Fibroblast of lung (primary cell): ENCODE measurements around the gene MLLT10. TPM values are rescaled to one million over a fixed set of nuclear protein-coding genes. Genes with fewer than 3 reads are reported as not detected.
A peak's percentile ranks its signal among the peaks of the same experiment; 100 is the strongest.

Experiments used
- DNase-seq, 2 donors: peaks; one replicate each; pipeline versions ENCODE4 v3.0.0 to v3.0.0-alpha.2; 2010; ENCODE audit warnings: low read depth in 2 of 2
- H2AFZ ChIP-seq: 2 replicates; pipeline ENCODE4 v1.5.1; 2012; ENCODE audit warnings: low read length, control low read depth, inconsistent platforms
- H3K27ac ChIP-seq: 2 replicates; pipeline ENCODE4 v1.5.1; 2011; ENCODE audit warnings: low read length, control low read depth; ENCODE audit not compliant: insufficient read depth
- H3K27me3 ChIP-seq: 2 replicates; pipeline ENCODE4 v1.5.1; 2011; ENCODE audit warnings: mild to moderate bottlenecking, low read length; ENCODE audit not compliant: control insufficient read depth, insufficient read depth
- H3K36me3 ChIP-seq: 2 replicates; pipeline ENCODE4 v1.5.1; 2011; ENCODE audit warnings: low read length; ENCODE audit not compliant: control insufficient read depth, insufficient read depth
- H3K4me1 ChIP-seq: 2 replicates; pipeline ENCODE4 v1.5.1; 2011; ENCODE audit warnings: low read length; ENCODE audit not compliant: control insufficient read depth, insufficient read depth; ENCODE audit errors: extremely low read depth
- H3K4me2 ChIP-seq: 2 replicates; pipeline ENCODE4 v1.5.1; 2011; ENCODE audit warnings: low read length, control low read depth; ENCODE audit not compliant: insufficient read depth; ENCODE audit errors: extremely low read depth
- H3K4me3 ChIP-seq, 4 experiments: fragments of 200-600 bp in 1 of 4; sonication (generic) in 1 of 4; replicated peaks in 1 of 4; 2 replicates each; pipeline ENCODE4 v1.5.1; 2011 to 2016; ENCODE audit warnings: low read length in 4 of 4, low read depth in 3 of 4, mild to moderate bottlenecking in 3 of 4, control low read depth in 2 of 4, inconsistent platforms in 1 of 4, mixed read lengths in 1 of 4; ENCODE audit not compliant: insufficient read depth in 1 of 4; ENCODE audit errors: control extremely low read depth in 1 of 4
- H3K79me2 ChIP-seq: 2 replicates; pipeline ENCODE4 v1.5.1; 2012; ENCODE audit warnings: mild to moderate bottlenecking, low read length, inconsistent platforms; ENCODE audit not compliant: control insufficient read depth, insufficient read depth
- H3K9ac ChIP-seq: 2 replicates; pipeline ENCODE4 v1.5.1; 2011; ENCODE audit warnings: mild to moderate bottlenecking, low read length, control low read depth; ENCODE audit not compliant: insufficient read depth
- H3K9me3 ChIP-seq: 2 replicates; pipeline ENCODE4 v1.5.1; 2012; ENCODE audit warnings: low read depth, low read length; ENCODE audit not compliant: control insufficient read depth, insufficient read depth
- H4K20me1 ChIP-seq: 2 replicates; pipeline ENCODE4 v1.5.1; 2011; ENCODE audit warnings: low read length; ENCODE audit not compliant: control insufficient read depth, insufficient read depth; ENCODE audit errors: extremely low read depth
- EZH2 ChIP-seq: IDR thresholded peaks from 2 replicates; pipeline ENCODE4 v1.5.1; 2012; ENCODE audit warnings: low read length, control low read depth, mild to moderate bottlenecking; ENCODE audit errors: missing control alignments
- polyA plus RNA-seq, 2 donors: library from polyadenylated mRNA; depleted of rRNA in 1 of 2; stranded (reverse) in 1 of 2; unstranded in 1 of 2; fragments of >200 nt; gene quantifications; 2 replicates each; pipeline ENCODE4 v1.2.1, GENCODE V29; 2011 to 2012; ENCODE audit warnings: missing spikeins in 1 of 2
- total RNA-seq: library from RNA; depleted of rRNA; stranded (reverse); fragments of >200 nt; gene quantifications from 2 replicates; pipeline ENCODE4 v1.2.1, GENCODE V29; 2014
- TF ChIP-seq, protein P1 (sequence below), 2 donors: IDR thresholded peaks in 1 of 2; conservative IDR thresholded peaks in 1 of 2; 1 replicate in 1 of 2; 2 replicates in 1 of 2; pipeline ENCODE4 v1.5.1; 2011 to 2012; ENCODE audit warnings: low read length in 2 of 2, control low read depth in 1 of 2, inconsistent platforms in 1 of 2, low read depth in 1 of 2, mild to moderate bottlenecking in 1 of 2

The MLLT10 gene
- total and polyA plus RNA-seq, 2 donors (not counting 1 experiment from before 2014, with no cell fraction given) = 25.6 to 56.3 TPM

DNA sequence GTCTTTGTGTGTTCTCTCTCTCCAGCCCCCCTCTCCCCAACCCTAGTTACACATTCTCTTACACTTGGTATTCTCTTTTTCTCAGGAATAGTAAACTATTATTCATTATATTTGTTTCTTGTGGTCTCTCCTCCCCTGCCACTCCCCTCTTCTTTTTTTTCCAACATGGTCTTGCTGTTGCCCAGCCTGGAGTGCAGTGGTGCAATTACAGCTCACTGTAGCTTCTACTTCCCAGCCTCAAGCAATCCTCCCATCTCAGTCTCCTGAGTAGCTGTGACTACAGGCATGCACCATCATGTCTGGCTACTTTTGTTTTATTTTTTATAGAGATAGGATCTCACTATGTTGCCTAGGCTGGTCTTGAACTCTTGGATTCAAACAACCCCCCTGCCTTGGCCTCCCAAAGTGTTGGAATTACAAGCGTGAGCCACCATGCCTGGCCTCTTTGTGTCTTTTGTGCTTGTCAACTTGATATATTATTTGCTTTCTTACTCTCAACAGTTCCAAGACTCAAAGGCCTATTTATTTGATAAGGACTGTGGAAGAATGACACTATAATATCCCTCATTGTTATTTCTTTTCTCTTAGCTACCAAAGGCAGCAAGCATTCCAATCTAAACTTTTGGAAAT is 66.9 kb downstream of the MLLT10 start:
- H2AFZ ChIP-seq = no peak overlapping the region
- no peak overlapping the region for H3K4me3 ChIP-seq
- H4K20me1 ChIP-seq = no peaks in the 10 kb centered on the region
- H3K9me3 ChIP-seq = no peaks in the 10 kb centered on the region
- H3K27ac ChIP-seq = no peak overlapping the region
- peaks cover 22% of the 10 kb centered on the region for H3K79me2 ChIP-seq
- DNase-seq = peak in 1 of 2 donors; percentile 28
- no peak overlapping the region for H3K9ac ChIP-seq
- TF ChIP-seq, protein P1, sequence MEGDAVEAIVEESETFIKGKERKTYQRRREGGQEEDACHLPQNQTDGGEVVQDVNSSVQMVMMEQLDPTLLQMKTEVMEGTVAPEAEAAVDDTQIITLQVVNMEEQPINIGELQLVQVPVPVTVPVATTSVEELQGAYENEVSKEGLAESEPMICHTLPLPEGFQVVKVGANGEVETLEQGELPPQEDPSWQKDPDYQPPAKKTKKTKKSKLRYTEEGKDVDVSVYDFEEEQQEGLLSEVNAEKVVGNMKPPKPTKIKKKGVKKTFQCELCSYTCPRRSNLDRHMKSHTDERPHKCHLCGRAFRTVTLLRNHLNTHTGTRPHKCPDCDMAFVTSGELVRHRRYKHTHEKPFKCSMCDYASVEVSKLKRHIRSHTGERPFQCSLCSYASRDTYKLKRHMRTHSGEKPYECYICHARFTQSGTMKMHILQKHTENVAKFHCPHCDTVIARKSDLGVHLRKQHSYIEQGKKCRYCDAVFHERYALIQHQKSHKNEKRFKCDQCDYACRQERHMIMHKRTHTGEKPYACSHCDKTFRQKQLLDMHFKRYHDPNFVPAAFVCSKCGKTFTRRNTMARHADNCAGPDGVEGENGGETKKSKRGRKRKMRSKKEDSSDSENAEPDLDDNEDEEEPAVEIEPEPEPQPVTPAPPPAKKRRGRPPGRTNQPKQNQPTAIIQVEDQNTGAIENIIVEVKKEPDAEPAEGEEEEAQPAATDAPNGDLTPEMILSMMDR (conservative IDR thresholded peaks at IDR 0.05 in 1 of 2, IDR thresholded peaks at IDR 0.05 in 1 of 2; ENCODE audit: low read depth in 1 of 2, low read length in 2 of 2) = no peak
- no peak for TF ChIP-seq EZH2
- no peaks in the 10 kb centered on the region for H3K4me1 ChIP-seq
- no peaks in the 10 kb centered on the region for H3K36me3 ChIP-seq
- no peaks in the 10 kb centered on the region for H3K27me3 ChIP-seq
- no peak overlapping the region for H3K4me2 ChIP-seq

- Histone ChIP-seq H3K9ac (no peak overlapping the region), H3K79me2 (peaks cover 23% of the 10 kb centered on the region), H3K4me1 (no peaks in the 10 kb centered on the region), H3K27ac (no peak overlapping the region), H2AFZ (no peak overlapping the region), H3K36me3 (no peaks in the 10 kb centered on the region), H4K20me1 (no peaks in the 10 kb centered on the region), H3K9me3 (no peaks in the 10 kb centered on the region), H3K27me3 (no peaks in the 10 kb centered on the region), H3K4me2 (no peak overlapping the region), H3K4me3 (no peak overlapping the region)
- peak in 1 of 2 donors; percentile 14 for DNase-seq
- TF ChIP-seq EZH2 = no peak
- TF ChIP-seq, protein P1 (conservative IDR thresholded peaks at IDR 0.05 in 1 of 2, IDR thresholded peaks at IDR 0.05 in 1 of 2; ENCODE audit: low read depth in 1 of 2, low read length in 2 of 2) = no peak
These were observed 68.3 kb downstream of the MLLT10 start for GRCh38 chr10:21602313-21602712.

GRCh38 chr10:21603721-21604120 is 69.7 kb downstream of the MLLT10 start:
- Histone ChIP-seq H3K4me1 (no peaks in the 10 kb centered on the region), H3K9me3 (no peaks in the 10 kb centered on the region), H2AFZ (no peak overlapping the region), H3K9ac (no peak overlapping the region), H3K4me3 (no peak overlapping the region), H3K79me2 (peaks cover 19% of the 10 kb centered on the region), H3K4me2 (no peak overlapping the region), H3K36me3 (no peaks in the 10 kb centered on the region), H4K20me1 (no peaks in the 10 kb centered on the region), H3K27ac (no peak overlapping the region), H3K27me3 (no peaks in the 10 kb centered on the region)
- TF ChIP-seq, protein P1 (conservative IDR thresholded peaks at IDR 0.05 in 1 of 2, IDR thresholded peaks at IDR 0.05 in 1 of 2; ENCODE audit: low read depth in 1 of 2, low read length in 2 of 2) = no peak
- no peak for TF ChIP-seq EZH2
- no peak for DNase-seq
